CD14-positive monocyte (primary cell): ENCODE results near the gene PLCH2. TPM values are rescaled to one million over a fixed set of nuclear protein-coding genes. Genes with fewer than 3 reads are reported as not detected.

Source experiments
- DNase-seq, 3 donors: peaks; one replicate each; pipeline ENCODE4 v3.0.0-alpha.2; 2011 to 2022
- H2AFZ ChIP-seq: 2 replicates; pipeline ENCODE4 v1.6.0; 2012; ENCODE audit warnings: mild to moderate bottlenecking, low read depth, low read length, inconsistent platforms; ENCODE audit not compliant: insufficient read depth, poor library complexity, severe bottlenecking
- H3K27ac ChIP-seq, 2 donors: 1 replicate in 1 of 2; 2 replicates in 1 of 2; pipeline ENCODE4 v1.5.1; 2012 to 2013; ENCODE audit warnings: low read length in 2 of 2, control low read depth in 1 of 2, inconsistent platforms in 1 of 2, low read depth in 1 of 2, mild to moderate bottlenecking in 1 of 2
- H3K27me3 ChIP-seq, 2 donors: one replicate each; pipeline versions ENCODE4 v1.6.0 to v1.6.1; 2011 to 2013; ENCODE audit warnings: low read length in 2 of 2; ENCODE audit not compliant: control insufficient read depth in 2 of 2, insufficient read depth in 2 of 2
- H3K36me3 ChIP-seq, 2 donors: replicated peaks in 1 of 2; 1 replicate in 1 of 2; 2 replicates in 1 of 2; pipeline versions ENCODE4 v1.5.1 to v1.6.1; 2012 to 2013; ENCODE audit warnings: low read length in 2 of 2, control low read depth in 1 of 2, inconsistent platforms in 1 of 2, mild to moderate bottlenecking in 1 of 2; ENCODE audit not compliant: insufficient read depth in 2 of 2, control insufficient read depth in 1 of 2
- H3K4me1 ChIP-seq, 2 donors: 1 replicate in 1 of 2; 2 replicates in 1 of 2; pipeline versions ENCODE4 v1.5.1 to v1.6.1; 2012 to 2013; ENCODE audit warnings: low read length in 2 of 2, control low read depth in 1 of 2, inconsistent platforms in 1 of 2, mild to moderate bottlenecking in 1 of 2, moderate library complexity in 1 of 2; ENCODE audit not compliant: insufficient read depth in 2 of 2, control insufficient read depth in 1 of 2
- H3K4me2 ChIP-seq: replicated peaks from 2 replicates; pipeline ENCODE3; 2012; ENCODE audit warnings: low read length, moderate library complexity, mild to moderate bottlenecking; ENCODE audit not compliant: poor library complexity, severe bottlenecking; ENCODE audit errors: extremely low read depth
- H3K4me3 ChIP-seq, 3 experiments: fragments of 200-600 bp in 1 of 3; sonication (generic) in 1 of 3; replicated peaks in 1 of 3; 1 replicate in 2 of 3; 2 replicates in 1 of 3; pipeline ENCODE4 v1.5.1; 2011 to 2013; ENCODE audit warnings: low read length in 3 of 3, mild to moderate bottlenecking in 3 of 3, control low read depth in 2 of 3, low read depth in 2 of 3, inconsistent platforms in 1 of 3, moderate library complexity in 1 of 3
- H3K79me2 ChIP-seq: 2 replicates; pipeline ENCODE4 v1.6.0; 2012; ENCODE audit warnings: mild to moderate bottlenecking, control low read depth, inconsistent platforms, low read length, moderate library complexity; ENCODE audit not compliant: insufficient read depth
- H3K9ac ChIP-seq: 2 replicates; pipeline ENCODE4 v1.6.0; 2017; ENCODE audit warnings: low read length, mild to moderate bottlenecking; ENCODE audit not compliant: insufficient read depth, poor library complexity, severe bottlenecking
- H3K9me3 ChIP-seq, 2 donors: replicated peaks in 1 of 2; 1 replicate in 1 of 2; 2 replicates in 1 of 2; pipeline versions ENCODE4 v1.5.1 to v1.6.1; 2012 to 2013; ENCODE audit warnings: low read length in 2 of 2, control low read depth in 1 of 2; ENCODE audit not compliant: control insufficient read depth in 1 of 2, insufficient read depth in 1 of 2
- H4K20me1 ChIP-seq: 2 replicates; pipeline ENCODE4 v1.6.0; 2012; ENCODE audit warnings: mild to moderate bottlenecking, low read length, control low read depth, moderate library complexity; ENCODE audit not compliant: insufficient read depth
- H3K27ac Mint-ChIP-seq, 7 donors: one replicate each; pipeline ENCODE4 v1.8.0; 2020; ENCODE audit warnings: mild to moderate bottlenecking in 7 of 7, mixed read lengths in 7 of 7, moderate library complexity in 6 of 7, inconsistent platforms in 2 of 7
- H3K27me3 Mint-ChIP-seq, 3 donors: one replicate each; pipeline ENCODE4 v1.8.0; 2021 to 2022; ENCODE audit warnings: low read depth in 3 of 3, mild to moderate bottlenecking in 3 of 3, mixed read lengths in 3 of 3, moderate library complexity in 3 of 3, inconsistent platforms in 1 of 3
- H3K36me3 Mint-ChIP-seq, 2 donors: one replicate each; pipeline ENCODE4 v1.8.0; 2020; ENCODE audit warnings: mixed read lengths in 2 of 2, inconsistent platforms in 1 of 2, mild to moderate bottlenecking in 1 of 2
- H3K4me1 Mint-ChIP-seq: one replicate; pipeline ENCODE4 v1.8.0; 2020; ENCODE audit warnings: mild to moderate bottlenecking, mixed read lengths
- H3K4me3 Mint-ChIP-seq, 2 donors: one replicate each; pipeline ENCODE4 v1.8.0; 2020; ENCODE audit warnings: mild to moderate bottlenecking in 2 of 2, mixed read lengths in 2 of 2, moderate library complexity in 1 of 2
- H3K9me3 Mint-ChIP-seq, 7 donors: one replicate each; pipeline ENCODE4 v1.8.0; 2020 to 2022; ENCODE audit warnings: mixed read lengths in 7 of 7, mild to moderate bottlenecking in 6 of 7, moderate library complexity in 6 of 7, inconsistent platforms in 2 of 7
- WGBS: methylation state at CpG from one replicate; pipeline ENCODE4 v1.1.5; 2013; ENCODE audit warnings: missing lambda C conversion rate; ENCODE audit not compliant: insufficient coverage; 5-methylcytosine and 5-hydroxymethylcytosine counted together
- intact Hi-C, 2 donors: fragments of 100-400 bp; cut with micrococcal nuclease; formaldehyde crosslinking; loops; one replicate each; pipeline versions ENCODE4 v1.15.0 to v1.15.1; 2023
- polyA plus RNA-seq, 3 donors: library from polyadenylated mRNA; depleted of rRNA in 1 of 3; unstranded in 2 of 3; stranded (reverse) in 1 of 3; fragments of 300-500 nt in 2 of 3; fragments of >200 nt in 1 of 3; fragmentation: Illumina TruSeq in 2 of 3; gene quantifications; 1 replicate in 2 of 3; 2 replicates in 1 of 3; pipeline ENCODE4 v1.2.3, GENCODE V29; 2012 to 2021
- TF ChIP-seq, protein P1 (sequence below): fragments of 200-600 bp; IDR thresholded peaks from one replicate; pipeline ENCODE4 v1.8.0; 2022; ENCODE audit warnings: antibody characterized with exemption, mild to moderate bottlenecking

PLCH2 gene
- polyA plus RNA-seq, 3 donors, result 1.2 TPM; not detected in 2

- over 99% methylated on average over 16 of the region's 17 CpGs for WGBS
- no peaks in the 10 kb centered on the region for H3K4me1 Mint-ChIP-seq
Measured at GRCh38 chr1:2517966-2518365, 41.9 kb downstream of the PLCH2 start.

GRCh38 chr1:2518528-2518927 lies 42.4 kb downstream of the PLCH2 start:
- DNase-seq, result no peak
- H3K36me3 ChIP-seq, result peaks cover 77 to 90% of the 10 kb centered on the region in 2 donors
- intact Hi-C loops, result no loop called here
- H3K79me2 ChIP-seq, result peaks cover 21% of the 10 kb centered on the region
- 97% methylated on average over 16 of the region's 26 CpGs for WGBS
- Mint-ChIP-seq H3K27me3 (no peaks in the 10 kb centered on the region), H3K4me3 (no peak overlapping the region), H3K4me1 (no peaks in the 10 kb centered on the region), H3K9me3 (no peaks in the 10 kb centered on the region), H3K27ac (no peak overlapping the region), H3K36me3 (peaks cover 68 to 95% of the 10 kb centered on the region in 2 donors)
- no peaks in the 10 kb centered on the region for H3K9me3 ChIP-seq
- TF ChIP-seq, protein P1, sequence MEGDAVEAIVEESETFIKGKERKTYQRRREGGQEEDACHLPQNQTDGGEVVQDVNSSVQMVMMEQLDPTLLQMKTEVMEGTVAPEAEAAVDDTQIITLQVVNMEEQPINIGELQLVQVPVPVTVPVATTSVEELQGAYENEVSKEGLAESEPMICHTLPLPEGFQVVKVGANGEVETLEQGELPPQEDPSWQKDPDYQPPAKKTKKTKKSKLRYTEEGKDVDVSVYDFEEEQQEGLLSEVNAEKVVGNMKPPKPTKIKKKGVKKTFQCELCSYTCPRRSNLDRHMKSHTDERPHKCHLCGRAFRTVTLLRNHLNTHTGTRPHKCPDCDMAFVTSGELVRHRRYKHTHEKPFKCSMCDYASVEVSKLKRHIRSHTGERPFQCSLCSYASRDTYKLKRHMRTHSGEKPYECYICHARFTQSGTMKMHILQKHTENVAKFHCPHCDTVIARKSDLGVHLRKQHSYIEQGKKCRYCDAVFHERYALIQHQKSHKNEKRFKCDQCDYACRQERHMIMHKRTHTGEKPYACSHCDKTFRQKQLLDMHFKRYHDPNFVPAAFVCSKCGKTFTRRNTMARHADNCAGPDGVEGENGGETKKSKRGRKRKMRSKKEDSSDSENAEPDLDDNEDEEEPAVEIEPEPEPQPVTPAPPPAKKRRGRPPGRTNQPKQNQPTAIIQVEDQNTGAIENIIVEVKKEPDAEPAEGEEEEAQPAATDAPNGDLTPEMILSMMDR, result no peak
- H3K4me1 ChIP-seq, result no peaks in the 10 kb centered on the region
- H3K27ac ChIP-seq, result no peak overlapping the region
- no peak overlapping the region for H3K4me3 ChIP-seq
- H4K20me1 ChIP-seq, result peaks cover 75% of the 10 kb centered on the region
- no peak overlapping the region for H3K9ac ChIP-seq
- H3K27me3 ChIP-seq, result no peaks in the 10 kb centered on the region
- no peak overlapping the region for H2AFZ ChIP-seq
- no peak overlapping the region for H3K4me2 ChIP-seq

More at GRCh38 chr1:2517966-2518365, 41.9 kb downstream of the PLCH2 start:
- no peak overlapping the region for H3K4me2 ChIP-seq
- peaks cover 75% of the 10 kb centered on the region for H4K20me1 ChIP-seq
- intact Hi-C loops, result no loop called here
- H3K36me3 ChIP-seq, result peaks cover 83 to 96% of the 10 kb centered on the region in 2 donors
- no peak overlapping the region for H3K9ac ChIP-seq
- H3K4me3 Mint-ChIP-seq, result no peak overlapping the region
- no peak overlapping the region for H2AFZ ChIP-seq
- H3K27ac Mint-ChIP-seq, result no peak overlapping the region
- H3K4me3 ChIP-seq, result no peak overlapping the region
- H3K27me3 Mint-ChIP-seq, result no peaks in the 10 kb centered on the region
- no peaks in the 10 kb centered on the region for H3K4me1 ChIP-seq
- H3K27ac ChIP-seq, result no peak overlapping the region
- H3K9me3 ChIP-seq, result no peaks in the 10 kb centered on the region
- H3K9me3 Mint-ChIP-seq, result no peaks in the 10 kb centered on the region
- peaks cover 72 to 98% of the 10 kb centered on the region in 2 donors for H3K36me3 Mint-ChIP-seq
- peaks cover 15% of the 10 kb centered on the region for H3K79me2 ChIP-seq
- DNase-seq, result no peak
- no peaks in the 10 kb centered on the region for H3K27me3 ChIP-seq
- TF ChIP-seq, protein P1, result no peak
